HT1080 (cell line): ENCODE results near the gene G6PC3. TPM values are rescaled to one million over a fixed set of nuclear protein-coding genes. Genes with fewer than 3 reads are reported as not detected.
"Not testable (repeated sequence)": the region's sequence is repeated elsewhere in the genome, so short reads cannot be mapped to it uniquely, and the experiment has no call there.

ENCODE experiments used
- DNase-seq: peaks from one replicate; pipeline ENCODE4 v3.0.0-alpha.2; 2015; ENCODE audit warnings: low read depth
- total RNA-seq: library from RNA; depleted of rRNA; stranded (reverse); fragments of >200 nt; shearing (Covaris generic); gene quantifications from 2 replicates; pipeline ENCODE4 v1.2.3, GENCODE V29; 2014

The G6PC3 gene
- total RNA-seq, 1 experiment from 2014 or later: 101 TPM

DNA sequence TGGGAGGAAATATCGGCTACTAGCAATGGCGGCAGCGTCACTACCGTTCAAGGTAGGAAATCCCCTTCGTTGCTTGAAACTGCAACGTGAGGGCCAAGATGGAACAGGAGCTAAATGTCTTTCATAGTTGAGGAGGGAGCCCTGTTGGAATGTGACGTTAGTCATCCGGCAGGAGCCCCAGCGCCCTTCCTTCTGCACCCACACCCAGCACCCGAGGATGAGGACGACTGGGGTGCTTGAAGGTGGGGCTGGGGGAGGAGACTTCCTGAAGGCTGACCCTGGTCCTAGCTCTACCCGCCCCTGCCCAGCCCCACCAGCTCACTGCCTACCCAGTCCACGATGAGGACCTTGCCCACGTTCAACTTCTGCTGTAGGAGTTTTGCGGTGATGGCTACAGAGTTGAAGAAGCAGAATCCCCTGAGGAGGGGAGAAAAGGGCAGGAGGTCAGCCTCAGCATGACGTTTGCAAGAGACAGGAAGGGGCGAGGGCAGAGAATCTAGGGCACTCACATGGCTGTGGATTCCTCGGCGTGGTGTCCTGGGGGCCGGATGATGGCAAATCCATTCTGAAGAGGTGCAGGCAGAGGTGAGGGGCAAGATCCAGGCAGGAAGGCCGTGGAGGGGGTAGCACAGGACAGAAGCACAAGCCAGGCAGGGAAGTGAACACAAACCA lies 11.9 kb downstream of the G6PC3 start:
- no peak for DNase-seq

DNA sequence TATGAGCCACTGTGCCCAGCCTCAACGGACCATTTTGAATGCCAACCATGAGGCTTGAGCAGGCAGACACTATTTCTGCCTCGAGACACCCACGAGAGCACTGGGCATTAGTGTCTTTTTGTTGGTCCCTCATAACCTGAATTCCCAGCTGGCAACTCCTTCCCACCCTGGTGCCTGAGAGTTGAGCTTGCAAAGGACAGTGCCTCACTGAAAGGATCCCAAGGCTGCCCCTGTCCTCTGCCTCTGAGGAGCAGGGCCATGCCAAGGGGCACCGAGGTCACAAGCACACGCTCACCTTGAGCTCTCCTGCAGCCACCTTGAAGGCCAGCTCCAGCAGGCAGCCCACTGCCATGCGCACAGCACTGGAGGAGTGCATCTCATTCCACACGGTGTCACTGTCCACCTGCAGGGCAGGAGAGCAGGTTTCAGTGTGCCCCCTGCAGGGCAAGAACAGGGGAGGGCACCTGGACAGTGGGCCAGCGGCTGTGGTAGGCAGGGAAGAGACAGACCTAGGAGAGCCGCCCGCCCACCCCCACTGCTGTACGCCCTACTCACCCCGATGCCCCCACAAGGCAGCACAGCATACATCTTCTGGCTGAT lies 12.8 kb downstream of the G6PC3 start:
- DNase-seq: peak; percentile 34

DNA sequence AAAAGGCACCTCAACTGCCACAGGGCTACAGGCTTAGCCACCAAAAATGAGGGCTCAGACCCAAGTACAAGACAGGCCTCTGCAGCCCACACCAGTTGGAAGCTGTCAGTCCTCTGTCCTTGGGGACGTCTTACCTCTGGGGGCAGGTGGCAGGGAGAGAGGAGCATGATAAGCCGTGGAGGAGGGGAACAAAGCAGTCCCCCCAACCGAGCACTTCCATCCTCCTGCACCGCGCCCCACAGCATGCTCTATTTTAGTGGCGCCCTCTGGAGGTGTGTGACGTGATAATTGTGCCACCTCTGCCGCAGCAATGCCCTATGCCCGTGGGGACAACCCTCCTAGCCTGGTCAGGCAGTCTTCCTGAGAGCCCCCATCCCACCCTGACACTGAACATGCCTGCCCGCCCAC lies 13.6 kb downstream of the G6PC3 start:
- DNase-seq: no peak

DNA sequence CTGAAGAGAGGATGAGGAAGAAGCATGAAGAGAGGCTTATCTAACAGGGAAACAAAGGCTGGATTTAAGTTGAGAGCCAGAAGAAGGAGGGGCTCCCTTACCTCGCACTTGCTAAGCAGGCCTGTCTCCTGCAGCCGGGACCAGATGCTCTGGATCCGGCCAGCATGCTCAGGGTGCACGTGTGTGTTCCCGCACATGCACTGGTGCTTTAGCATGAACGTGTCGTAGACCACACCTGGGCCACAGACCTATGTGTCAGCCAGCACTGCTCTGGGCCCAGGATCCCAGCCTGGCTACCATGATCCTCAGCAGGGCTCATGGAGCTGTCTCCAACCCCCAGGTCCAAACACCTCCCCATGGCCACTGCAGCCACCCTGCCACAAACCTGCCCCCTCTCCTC lies 14.4 kb downstream of the G6PC3 start:
- no peak for DNase-seq

DNA sequence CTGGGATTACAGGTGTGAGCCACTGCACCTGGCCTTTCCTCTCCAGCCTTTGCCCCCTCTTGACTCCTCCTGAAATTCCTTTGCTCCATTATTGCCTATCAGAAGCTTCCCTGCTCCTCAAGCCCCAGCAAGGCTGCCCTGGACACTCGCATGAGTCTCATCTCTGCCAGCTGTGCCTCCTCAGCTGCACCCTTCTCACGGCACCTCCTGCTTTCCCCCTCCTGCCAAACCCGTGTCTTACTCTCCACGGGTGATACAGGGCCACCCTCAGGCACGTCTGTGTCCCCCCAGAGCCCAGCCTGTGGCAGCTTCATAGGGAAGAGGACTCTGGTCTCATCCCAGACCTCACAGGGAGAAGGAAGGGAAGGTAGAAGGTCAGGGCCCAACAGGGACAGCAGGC lies 15.4 kb downstream of the G6PC3 start:
- DNase-seq: no peak

DNA sequence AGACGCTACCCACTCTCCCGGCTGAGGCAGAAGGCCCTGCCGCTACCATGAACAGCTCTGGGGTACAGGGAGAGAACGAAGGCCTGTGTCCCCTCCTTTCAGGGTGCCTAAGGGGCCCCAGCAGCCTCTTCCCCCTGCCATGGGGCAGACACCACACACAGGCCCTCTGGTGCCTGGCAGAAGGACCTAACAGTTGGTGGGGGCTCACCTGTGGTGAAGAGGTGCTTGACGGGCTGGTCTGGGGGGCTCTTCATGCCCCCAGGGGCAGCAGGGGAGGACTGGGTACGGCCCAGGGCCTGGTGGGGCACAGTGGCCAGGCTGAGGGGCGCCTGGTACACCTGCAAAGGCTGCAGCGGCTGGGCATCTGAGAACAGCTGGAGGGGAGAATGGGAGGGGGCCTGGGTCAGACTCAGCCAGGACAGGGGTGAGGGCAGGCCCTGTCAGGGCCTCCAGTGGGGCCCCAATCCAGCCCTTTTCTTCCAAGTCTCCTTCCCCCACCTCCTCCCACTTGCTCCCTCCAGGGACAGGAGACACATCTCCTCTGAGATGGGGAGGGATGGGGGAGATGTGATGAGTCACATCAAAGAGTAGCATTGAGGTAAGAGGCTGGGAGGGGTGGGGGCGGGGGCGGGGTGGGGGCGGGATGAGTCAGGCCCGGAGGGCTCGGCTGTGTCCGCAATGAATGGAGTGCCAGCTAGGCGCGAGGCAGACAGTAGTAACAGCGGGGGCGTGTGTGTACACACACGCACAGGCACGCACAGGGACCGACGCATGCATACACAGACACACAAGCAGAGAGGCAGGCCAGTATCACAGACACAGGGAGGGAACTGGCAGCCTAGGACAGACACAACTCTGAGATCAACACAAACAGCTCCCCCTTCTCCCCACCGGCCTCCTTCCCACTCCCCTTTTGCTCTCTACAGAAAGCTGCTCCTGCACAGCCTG lies 16.1 kb downstream of the G6PC3 start:
- peak; percentile 79 for DNase-seq

DNA sequence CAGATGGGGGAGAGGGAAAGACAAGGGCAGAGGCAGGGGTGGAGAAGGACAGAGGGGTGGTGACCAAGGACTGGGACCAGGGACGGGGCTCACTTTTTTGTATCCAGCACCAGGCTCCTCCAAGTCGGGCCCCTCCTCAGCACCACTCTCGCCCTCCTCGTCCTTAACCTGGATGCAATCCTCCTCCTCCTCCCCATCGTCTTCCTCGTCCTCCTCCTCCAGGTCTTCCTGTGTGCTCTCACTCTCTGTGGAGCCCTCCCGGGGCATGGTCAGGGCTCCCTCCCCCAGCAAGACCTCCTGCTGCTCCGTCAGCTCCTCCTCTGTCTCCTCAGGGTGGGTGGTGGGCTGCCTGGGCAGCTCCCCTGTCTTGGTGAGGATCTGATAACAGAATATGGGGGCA lies 16.8 kb downstream of the G6PC3 start:
- DNase-seq: no peak

DNA sequence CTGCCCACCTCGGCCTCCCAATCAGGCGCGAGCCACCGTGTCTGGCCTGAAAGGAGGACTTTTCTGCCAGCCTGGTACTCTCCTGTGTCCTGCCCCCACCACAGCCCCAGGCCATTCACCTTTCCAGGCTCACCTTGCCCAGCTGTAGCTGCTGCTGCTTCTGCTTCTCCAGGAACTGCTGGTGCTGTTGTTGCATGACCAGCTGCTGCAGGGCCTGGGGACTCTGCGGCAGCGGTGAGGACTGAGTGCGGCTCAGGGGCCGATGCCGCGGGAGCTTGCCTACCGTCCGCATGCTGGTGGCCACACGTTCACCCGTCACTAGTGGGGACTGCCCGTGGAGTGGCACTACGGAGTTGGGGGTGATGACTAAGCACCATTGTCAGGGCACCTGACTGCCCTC lies 17.7 kb downstream of the G6PC3 start:
- no peak for DNase-seq

DNA sequence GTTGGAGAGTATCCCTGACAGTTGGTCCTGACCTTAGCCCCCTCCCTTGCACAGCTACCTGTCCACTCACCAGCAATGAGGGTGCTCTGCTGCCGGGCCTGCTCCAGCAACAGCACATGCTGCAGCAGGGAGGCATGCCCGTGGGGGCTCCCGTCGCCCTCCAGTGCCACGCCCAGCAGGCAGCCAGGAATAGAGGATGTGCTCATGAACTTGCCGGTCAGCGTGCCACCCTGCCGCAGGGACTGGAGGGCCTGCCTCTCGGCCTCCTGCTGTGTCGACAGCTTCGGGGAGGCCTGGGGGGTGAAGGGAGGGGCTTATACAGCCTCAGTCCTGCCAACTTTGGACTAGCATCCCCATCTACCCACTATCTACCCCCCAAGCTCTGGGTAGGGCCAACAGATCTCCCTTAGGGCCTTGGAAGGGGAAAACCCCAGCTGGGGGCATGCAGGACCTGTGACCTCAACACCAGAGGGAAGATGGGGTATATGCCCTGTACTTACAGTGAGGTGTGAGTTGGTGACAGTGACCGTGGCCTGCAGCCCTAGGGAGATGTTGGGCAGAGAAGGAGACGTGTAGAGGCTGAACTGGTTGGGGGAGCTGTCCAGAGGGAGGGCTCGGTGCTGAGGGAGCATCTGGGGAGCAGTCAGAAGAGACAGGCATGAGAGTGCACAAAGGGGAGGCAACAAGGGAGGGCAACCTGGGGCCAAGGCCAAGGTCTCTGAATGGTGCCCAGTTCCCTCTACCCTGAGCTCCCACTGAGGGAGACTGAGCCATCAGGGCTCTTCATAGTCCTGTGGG lies 20.9 kb downstream of the G6PC3 start:
- no peak for DNase-seq

DNA sequence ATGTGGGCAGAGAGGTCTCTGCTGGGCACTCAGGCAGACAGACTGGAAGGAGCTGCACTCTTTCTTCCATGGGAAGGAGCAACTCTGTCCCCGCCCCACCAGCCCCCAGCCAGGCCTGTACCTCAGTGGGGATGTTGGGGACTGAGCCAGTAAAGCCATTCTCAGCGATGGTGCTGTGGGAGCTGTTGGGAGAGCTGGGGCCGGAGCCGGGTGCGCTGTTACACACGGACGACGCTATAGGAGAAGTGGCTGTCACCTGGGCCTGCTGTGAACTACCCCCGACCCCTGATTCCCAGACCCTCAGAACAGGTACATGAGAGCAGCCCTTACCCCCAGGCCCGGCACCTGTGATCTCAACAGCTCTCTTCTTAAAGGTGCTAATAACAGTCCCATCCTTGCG lies 21.5 kb downstream of the G6PC3 start:
- no peak for DNase-seq

DNA sequence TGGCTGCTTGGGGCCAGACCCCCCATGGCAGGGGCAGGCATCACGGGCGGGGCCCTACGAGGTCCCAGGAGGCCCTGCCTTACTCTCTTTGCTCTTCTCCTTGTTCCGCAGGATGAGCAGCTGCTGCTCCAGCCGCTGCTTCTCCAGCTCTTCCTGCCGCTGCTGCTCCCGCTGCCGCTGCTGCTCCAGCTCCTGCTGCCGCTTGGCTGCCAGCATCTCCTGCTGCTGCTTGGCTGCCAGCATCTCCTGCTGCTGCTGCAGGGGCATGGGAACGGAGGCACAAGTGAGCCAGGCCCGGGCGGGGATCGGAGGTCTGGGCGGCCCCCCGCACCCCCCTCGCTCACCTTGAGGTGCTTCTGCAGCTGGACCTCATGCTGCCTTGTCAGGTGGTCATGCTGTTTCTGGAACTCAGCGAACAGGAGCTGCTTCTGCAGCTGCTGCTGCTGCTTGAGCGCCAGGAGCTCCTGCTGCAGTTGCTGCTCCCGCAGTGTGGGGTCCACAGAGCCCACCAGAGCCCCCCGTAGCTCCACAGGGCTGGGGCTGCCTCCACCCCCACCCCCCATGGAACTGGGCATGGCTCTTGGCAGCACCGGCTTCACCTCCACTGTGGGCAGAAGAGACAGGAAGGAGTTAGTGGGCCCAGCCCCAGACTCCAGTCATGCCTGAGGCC lies 22.8 kb downstream of the G6PC3 start:
- DNase-seq: no peak

DNA sequence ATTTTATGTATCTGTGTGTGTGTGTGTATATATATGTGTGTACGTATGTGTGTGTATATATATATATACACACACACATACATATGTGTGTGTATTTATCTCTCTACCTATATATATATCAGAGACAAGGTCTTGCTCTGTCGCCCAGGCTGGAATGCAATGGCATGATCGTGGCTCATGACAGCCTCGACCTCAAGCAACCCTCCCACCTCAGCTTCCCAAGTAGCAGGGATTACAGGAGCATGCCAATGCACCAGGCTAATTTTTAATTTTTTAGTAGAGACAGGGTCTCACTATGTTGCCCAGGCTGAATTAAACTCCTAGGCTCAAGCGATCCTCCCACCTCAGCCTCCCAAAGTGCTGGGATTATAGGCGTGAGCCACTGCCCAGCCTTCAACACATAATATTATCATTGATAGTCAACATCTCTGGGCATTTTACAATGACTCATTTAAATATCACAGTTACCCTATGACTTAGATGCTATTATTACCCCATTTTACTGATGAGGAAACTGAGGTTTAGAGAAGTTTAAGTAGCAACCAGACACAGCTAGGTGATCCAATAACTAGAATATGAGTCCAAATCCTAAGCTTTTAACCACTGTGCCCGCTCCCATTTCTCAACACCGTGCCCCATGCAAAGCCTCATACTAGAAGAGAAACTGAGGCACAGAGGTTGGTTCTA lies 24.3 kb downstream of the G6PC3 start:
- no peak for DNase-seq

DNA sequence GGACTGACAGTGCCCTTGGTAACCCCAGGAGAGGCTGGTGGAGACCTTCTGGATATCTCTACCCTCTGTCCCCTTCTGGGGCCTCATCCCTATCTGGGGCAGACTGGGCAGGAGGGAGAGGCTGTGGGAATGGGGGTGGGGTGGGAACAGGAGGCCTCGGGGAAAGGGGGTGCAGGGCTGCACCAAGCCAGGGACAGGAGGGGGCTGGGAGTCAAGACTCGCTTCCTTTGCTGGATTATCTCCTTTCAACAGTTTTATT lies 24.8 kb downstream of the G6PC3 start:
- DNase-seq: no peak

DNA sequence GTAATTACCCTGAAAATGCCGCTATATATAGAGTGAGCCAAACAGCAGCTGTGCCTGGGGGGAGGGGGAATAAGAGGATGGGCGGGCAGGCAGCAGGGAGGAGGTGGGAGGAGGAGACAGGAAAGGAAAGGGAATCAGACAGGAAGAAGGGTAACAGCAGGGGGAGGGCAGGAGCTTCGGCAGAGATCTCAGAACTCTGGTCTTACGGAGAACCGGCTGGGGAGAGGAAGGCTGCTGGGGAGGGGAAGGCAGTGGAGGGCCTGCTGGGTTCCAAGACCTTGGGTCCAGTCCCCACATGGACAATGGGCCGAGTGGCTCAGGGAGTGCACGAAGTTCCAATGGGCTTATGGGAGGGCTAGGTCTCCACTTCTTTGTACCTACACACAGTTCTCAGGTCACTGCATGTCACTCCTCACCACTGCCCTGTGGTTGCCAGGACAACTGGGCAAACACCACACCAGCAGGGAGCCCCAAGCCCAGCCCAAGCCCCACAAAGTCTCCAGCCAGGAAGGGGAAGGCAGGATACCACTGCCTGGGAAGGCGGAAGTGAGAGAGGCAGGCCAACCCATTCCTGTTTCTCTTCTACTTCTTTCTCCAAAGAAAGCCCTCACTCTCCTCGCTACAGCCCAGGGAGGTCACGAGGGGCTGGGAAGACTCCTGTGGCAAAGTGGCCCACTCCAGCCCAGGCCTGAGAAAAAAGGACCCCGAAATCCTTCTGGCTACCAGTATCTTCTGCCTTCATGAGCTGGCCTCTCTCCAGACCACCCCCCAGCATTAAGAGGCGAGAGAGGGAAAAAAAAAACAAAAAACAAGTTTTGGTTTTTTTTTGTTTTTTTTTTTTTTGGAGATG lies 25.3 kb downstream of the G6PC3 start:
- DNase-seq: peak; percentile 96

DNA sequence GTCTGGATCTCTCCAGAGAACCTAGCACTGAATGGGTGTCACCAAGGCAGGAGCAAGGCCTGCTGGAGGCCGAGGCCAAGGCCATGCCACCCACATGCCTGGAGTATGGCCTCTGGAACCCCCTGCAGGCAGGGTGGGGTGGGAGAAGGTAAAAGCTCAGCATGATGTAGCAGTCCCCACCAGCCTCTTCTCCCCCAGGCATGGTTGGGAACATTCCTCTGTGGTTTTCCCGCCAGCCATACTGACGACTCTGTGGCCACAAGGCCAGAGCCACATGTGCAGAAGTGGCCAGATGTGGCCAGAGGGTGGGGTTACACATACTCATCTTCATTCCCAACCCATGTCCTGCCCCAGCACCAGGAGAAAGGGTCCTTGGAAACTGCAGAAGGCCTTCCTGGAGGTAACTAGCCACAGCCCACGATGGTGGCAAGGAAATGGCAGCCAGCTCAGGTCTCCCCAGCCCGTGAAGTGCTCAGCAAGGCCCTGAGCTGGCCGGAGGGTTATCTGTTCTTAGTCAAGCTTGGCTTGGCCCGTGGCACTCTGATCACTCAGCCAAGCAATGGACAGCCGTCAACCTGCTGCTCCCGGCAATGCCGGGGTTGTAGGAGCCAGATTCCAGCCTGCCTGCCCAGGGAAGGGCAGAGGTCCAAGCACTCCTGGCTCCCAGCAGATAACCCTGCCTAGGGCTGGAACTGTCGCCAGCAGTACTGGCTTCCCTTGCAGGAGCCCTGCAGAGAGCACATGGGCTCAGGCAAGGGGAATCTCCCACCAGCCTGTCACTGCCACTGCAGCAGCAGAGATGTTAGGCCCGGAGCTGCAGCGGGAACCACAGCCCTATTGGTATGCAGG lies 26.8 kb downstream of the G6PC3 start:
- DNase-seq: peak; percentile 74

DNA sequence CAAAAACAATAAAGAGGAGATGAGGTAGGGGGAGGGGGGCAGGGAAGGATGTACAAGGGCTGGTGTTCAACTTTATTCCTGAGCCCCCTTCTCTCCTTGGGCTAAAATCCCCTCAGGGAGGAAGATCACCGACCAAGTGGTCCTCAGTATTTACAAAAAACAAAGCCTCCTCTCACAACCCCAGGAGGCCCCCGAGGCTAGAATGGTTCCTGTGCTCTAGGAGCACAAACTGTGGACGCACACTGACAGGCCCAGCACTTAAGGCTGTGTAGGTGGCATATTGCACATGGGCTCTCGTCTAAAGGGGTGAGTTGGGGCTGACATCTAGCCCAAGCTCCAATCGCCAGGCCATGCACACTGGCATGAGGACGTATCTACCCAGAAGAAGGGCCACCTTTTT lies 31.3 kb downstream of the G6PC3 start:
- not testable (repeated sequence) for DNase-seq

DNA sequence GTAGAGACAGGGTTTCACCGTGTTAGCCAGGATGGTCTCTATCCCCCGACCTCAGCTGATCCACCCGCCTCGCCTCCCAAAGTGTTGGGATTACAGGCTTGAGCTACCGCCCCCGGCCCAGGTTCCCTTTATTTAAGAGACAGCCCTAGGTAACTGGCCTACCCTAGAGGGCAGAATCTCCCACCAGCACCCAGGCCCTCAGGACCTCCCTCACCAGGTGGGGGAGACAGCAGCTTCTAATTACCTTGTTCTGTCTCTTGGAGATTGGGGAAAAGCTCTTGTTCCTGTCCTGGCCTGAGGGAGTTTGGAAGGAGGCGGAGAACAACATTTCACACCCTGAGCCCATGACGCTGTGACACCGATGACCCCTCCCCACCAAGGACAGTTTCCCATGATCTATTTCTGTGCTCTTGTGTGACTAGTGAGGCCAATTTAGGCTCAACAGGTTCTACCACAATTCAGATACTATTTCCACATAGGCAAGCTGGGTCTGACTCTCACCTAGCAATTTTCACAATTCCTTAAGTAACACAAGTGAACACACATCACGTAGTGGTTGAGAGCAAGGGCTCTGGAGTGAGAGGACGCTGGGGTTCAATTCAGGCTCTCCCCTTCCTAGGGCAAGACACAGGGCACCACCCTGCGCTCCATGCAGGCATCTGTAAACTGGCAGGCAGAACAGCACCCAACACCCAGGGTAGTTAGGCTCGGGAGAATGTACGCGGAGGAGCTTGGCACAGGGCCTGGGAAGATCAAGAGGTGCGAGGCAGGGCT lies 32.5 kb downstream of the G6PC3 start:
- no peak for DNase-seq

DNA sequence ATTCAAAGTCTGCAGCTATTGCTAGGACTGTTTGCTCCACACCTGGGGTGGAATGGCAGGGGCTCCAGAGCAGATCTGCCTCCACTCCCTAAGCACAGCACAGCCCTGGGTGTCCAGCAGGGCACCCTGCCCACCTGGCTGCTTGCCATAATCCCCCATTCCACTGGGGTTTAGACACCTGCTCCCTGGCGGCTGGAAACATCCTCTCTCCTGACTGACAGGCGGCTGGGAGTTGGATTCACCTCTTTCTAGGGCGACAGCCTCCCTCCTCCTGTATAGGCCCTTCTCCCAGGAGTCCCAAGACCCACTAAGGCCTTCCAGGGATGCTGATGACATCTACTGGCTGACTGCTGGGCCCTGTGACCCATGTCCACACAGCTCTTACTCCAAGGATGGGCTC lies 34.9 kb downstream of the G6PC3 start:
- DNase-seq: no peak
